NB4 (cell line): ENCODE measurements around the gene ZXDC.

Source experiments
- DNase-seq: peaks from one replicate; pipeline ENCODE4 v3.0.0; 2010; ENCODE audit warnings: low read depth
- H3K4me3 ChIP-seq: one replicate; pipeline ENCODE4 v1.5.1; 2011; ENCODE audit warnings: mild to moderate bottlenecking, low read depth, low read length, moderate library complexity
- CTCF ChIP-seq: IDR thresholded peaks from one replicate; pipeline ENCODE4 v1.5.1; 2012; ENCODE audit warnings: low read depth, low read length
- MAX ChIP-seq: IDR thresholded peaks from 2 replicates; pipeline ENCODE4 v1.6.1; 2011; ENCODE audit warnings: low read depth, low read length
- MYC ChIP-seq: IDR thresholded peaks from 2 replicates; pipeline ENCODE4 v1.6.1; 2011; ENCODE audit warnings: low read depth, low read length
- POLR2A ChIP-seq: IDR thresholded peaks from 2 replicates; pipeline ENCODE4 v1.6.1; 2011; ENCODE audit warnings: mild to moderate bottlenecking; ENCODE audit not compliant: insufficient read length; ENCODE audit errors: extremely low read depth

The ZXDC gene

GRCh38 chr3:126485176-126485897, 9.6 kb upstream of the ZXDC start:
- TF ChIP-seq POLR2A, result no peak
- H3K4me3 ChIP-seq, result no peak overlapping the region
- DNase-seq, result no peak

DNA sequence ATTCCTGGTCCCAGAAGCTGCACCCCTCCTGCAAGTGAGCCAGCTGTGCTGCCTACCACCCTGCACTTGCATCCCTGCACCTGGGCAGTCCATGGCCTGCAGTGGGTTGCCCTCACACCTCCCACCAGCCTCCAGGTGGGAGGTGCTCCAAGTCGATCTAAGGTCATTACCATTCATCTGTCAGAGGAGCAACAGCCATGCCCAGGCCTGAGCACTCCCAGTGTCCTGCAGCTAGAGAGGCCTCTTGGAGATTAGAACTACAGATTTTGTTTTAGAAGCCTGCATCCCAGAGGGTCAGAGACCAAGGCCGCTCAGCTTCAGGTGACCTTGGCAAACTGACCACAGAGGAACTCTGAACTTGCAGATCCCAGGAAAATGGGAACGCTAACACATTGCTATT, 9.0 kb upstream of the ZXDC start:
- TF ChIP-seq POLR2A, result no peak
- TF ChIP-seq MYC, result no peak
- no peak for TF ChIP-seq CTCF
- TF ChIP-seq MAX, result no peak
- no peak for DNase-seq
- H3K4me3 ChIP-seq, result no peak overlapping the region

DNA sequence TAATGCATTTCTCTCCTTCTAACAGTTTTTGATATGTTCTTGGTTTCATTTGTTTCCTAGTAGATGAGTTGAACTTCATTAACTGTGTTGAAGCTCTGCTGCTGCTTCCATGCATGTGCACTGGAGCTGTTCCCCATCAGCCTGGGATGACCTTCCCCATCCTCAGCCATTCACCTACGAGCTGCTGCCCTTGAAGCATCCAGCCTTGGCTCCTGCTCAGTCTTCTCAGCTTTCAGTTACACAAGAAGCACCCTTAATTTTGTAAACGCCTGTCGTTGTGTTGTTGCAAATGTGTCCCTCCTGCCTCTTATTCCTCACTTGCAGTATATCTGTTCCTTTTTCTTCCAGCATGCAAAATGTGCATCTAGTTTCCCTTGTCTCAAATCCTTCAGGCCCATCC, 8.5 kb upstream of the ZXDC start:
- DNase-seq, result no peak
- no peak for TF ChIP-seq MYC
- H3K4me3 ChIP-seq, result no peak overlapping the region

DNA sequence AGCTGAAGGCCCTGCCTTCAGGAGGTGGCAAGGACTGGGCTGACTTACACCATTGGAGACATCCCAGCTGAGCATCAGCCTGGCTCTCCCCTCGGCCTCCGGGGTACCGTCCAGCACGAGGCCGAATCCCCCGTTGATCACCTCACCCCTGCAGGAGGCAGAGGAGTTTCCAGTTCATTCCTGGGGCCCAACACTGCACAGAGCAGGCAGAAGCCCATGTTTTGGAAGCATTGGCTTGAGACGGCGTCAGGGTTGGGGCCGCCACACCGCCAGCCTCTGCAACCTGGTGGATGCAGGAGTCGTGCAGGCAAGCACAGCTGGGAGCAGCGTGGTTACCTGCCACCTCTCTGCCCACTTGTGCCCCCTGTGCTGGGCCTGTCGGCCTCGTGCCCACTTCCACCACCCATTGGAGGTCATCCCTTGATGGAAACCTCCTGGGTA, 7.7 kb upstream of the ZXDC start:
- H3K4me3 ChIP-seq, result no peak overlapping the region
- TF ChIP-seq MAX (no peak), CTCF (no peak), POLR2A (no peak), MYC (no peak)
- no peak for DNase-seq

- TF ChIP-seq POLR2A, result no peak
- TF ChIP-seq MYC, result no peak
- TF ChIP-seq CTCF, result no peak
- TF ChIP-seq MAX, result no peak
- DNase-seq, result no peak
- H3K4me3 ChIP-seq, result no peak overlapping the region
Observed at GRCh38 chr3:126482503-126483255, 7.0 kb upstream of the ZXDC start.

GRCh38 chr3:126481808-126482502, 6.3 kb upstream of the ZXDC start:
- TF ChIP-seq CTCF (no peak), POLR2A (no peak), MAX (no peak), MYC (no peak)
- no peak overlapping the region for H3K4me3 ChIP-seq
- DNase-seq, result no peak
